ENCODE results near the gene EHHADH.
"Not testable (repeated sequence)": the region's sequence is repeated elsewhere in the genome, so short reads cannot be mapped to it uniquely, and the experiment has no call there.

Gene EHHADH

GRCh38 chr3:185253645-185254410 lies at the start of gene EHHADH:
Gene EHHADH, minus strand, starts transcription at chr3:185254049. Its CDS starts 27 bp downstream, at chr3:185254022.
- DNase-seq (ENCODE audit: low read depth in 2 of 2) = peak; percentile 16 to 37

- not testable (repeated sequence) for DNase-seq (ENCODE audit: low read depth in 2 of 2)
Observed at GRCh38 chr3:185299918-185300426, 46.1 kb upstream of the EHHADH start.

- DNase-seq (ENCODE audit: low read depth in 2 of 2) = no peak
Observed at GRCh38 chr3:185297867-185298266, 44.0 kb upstream of the EHHADH start.

GRCh38 chr3:185292238-185292637 lies 38.4 kb upstream of the EHHADH start:
- no peak for DNase-seq (ENCODE audit: low read depth in 2 of 2)

- DNase-seq (ENCODE audit: low read depth in 2 of 2) = no peak
Observed at GRCh38 chr3:185290266-185290665, 36.4 kb upstream of the EHHADH start.

GRCh38 chr3:185283374-185283935 lies 29.6 kb upstream of the EHHADH start:
- DNase-seq (ENCODE audit: low read depth in 2 of 2) = no peak

GRCh38 chr3:185282696-185283373 lies 29.0 kb upstream of the EHHADH start:
- DNase-seq (ENCODE audit: low read depth in 2 of 2) = peak; percentile 87

- no peak for DNase-seq (ENCODE audit: low read depth in 2 of 2)
Observed at GRCh38 chr3:185280572-185281365, 26.9 kb upstream of the EHHADH start.

GRCh38 chr3:185279587-185280138 lies 25.8 kb upstream of the EHHADH start:
- no peak for DNase-seq (ENCODE audit: low read depth in 2 of 2)

- DNase-seq (ENCODE audit: low read depth in 2 of 2) = no peak
Observed at GRCh38 chr3:185276415-185276814, 22.6 kb upstream of the EHHADH start.

- no peak for DNase-seq (ENCODE audit: low read depth in 2 of 2)
Observed at GRCh38 chr3:185272033-185272432, 18.2 kb upstream of the EHHADH start.

- DNase-seq (ENCODE audit: low read depth in 2 of 2) = no peak
Observed at GRCh38 chr3:185270956-185271332, 17.1 kb upstream of the EHHADH start.

- no peak for DNase-seq (ENCODE audit: low read depth in 2 of 2)
Observed at GRCh38 chr3:185270262-185270955, 16.6 kb upstream of the EHHADH start.

- no peak for DNase-seq (ENCODE audit: low read depth in 2 of 2)
Observed at GRCh38 chr3:185268194-185268962, 14.5 kb upstream of the EHHADH start.

- no peak for DNase-seq (ENCODE audit: low read depth in 2 of 2)
Observed at GRCh38 chr3:185267193-185267592, 13.3 kb upstream of the EHHADH start.

GRCh38 chr3:185264849-185265553 lies 11.2 kb upstream of the EHHADH start:
- DNase-seq (ENCODE audit: low read depth in 2 of 2) = no peak

GRCh38 chr3:185263423-185263822 lies 9.6 kb upstream of the EHHADH start:
- no peak for DNase-seq (ENCODE audit: low read depth in 2 of 2)

- no peak for DNase-seq (ENCODE audit: low read depth in 2 of 2)
Observed at GRCh38 chr3:185257334-185257733, 3.5 kb upstream of the EHHADH start.

GRCh38 chr3:185254799-185255198 lies 950 bp upstream of the EHHADH start:
- no peak for DNase-seq (ENCODE audit: low read depth in 2 of 2)

- not testable (repeated sequence) for DNase-seq (ENCODE audit: low read depth in 2 of 2)
Observed at GRCh38 chr3:185253133-185253532, 716 bp downstream of the EHHADH start.
